Hepatocyte (in vitro differentiated cells): ENCODE measurements around the gene ATRAID.

Experiments used
- CTCF ChIP-seq: fragments of 200-600 bp; sonication (generic); IDR thresholded peaks from 2 replicates; pipeline ENCODE4 v1.5.1; 2016; ENCODE audit warnings: antibody characterized with exemption, mild to moderate bottlenecking; ENCODE audit not compliant: poor library complexity
- EZH2 ChIP-seq: fragments of 200-600 bp; sonication (generic); IDR thresholded peaks from 2 replicates; pipeline ENCODE4 v1.6.1; 2016; ENCODE audit warnings: antibody characterized with exemption, mild to moderate bottlenecking, borderline replicate concordance

DNA sequence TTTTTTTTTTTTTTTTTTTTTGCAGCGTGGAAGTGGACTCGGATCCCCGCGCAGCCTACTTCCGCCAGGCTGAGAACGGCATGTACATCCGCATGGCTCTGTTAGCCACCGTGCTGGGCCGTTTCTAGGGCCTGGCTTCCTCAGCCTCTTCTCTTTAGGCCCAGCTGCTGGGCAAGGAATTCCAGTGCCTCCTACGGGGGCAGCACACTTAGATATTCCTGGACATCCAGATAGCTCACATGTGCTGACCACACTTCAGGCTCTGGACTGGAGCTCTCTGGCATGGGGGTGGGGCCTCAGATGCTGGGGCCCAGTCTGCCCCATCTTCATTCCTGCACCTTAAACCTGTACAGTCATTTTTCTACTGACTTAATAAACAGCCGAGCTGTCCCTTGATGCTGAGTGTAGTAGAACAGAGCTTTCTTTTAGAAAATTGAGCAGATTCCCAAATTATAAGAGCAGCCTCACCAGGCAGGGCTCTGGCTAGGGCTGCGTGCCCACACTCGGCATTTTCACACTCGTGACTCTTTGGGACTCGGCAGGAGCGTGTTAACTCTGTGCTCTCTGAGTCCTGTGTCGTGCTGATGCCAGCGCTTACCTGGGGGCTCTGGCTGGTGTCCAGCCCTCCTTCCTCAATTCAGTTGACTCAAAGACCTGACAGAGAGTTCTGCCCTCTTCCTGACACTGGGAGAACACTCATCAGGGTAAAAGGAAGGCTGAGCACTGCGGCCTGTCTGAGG is 31.7 kb downstream of the ATRAID start:
- TF ChIP-seq CTCF, result no peak
- TF ChIP-seq EZH2, result no peak
